ENCODE data around the gene S100A10.

S100A10 gene

GRCh38 chr1:152024223-152024622 lies 30.6 kb upstream of the S100A10 start:
- no peaks in the 10 kb centered on the region for H4K20me1 ChIP-seq (ENCODE audit: low read depth, low read length)
- no peaks in the 10 kb centered on the region for H3K9me3 ChIP-seq (ENCODE audit: insufficient read depth, low read length)
- no peak overlapping the region for H3K9ac ChIP-seq (ENCODE audit: low read length)
- H3K79me2 ChIP-seq (ENCODE audit: insufficient read depth, low read length), result no peaks in the 10 kb centered on the region
- no peak overlapping the region for H3K4me3 ChIP-seq (ENCODE audit: insufficient read depth, low read length, poor library complexity, severe bottlenecking)
- TF ChIP-seq EZH2phosphoT487 (conservative IDR thresholded peaks at IDR 0.05; ENCODE audit: low read length), result no peak
- no peak for TF ChIP-seq CTCF (IDR thresholded peaks at IDR 0.05; ENCODE audit: insufficient read depth, low read length, poor library complexity, severe bottlenecking)
- no peaks in the 10 kb centered on the region for H3K9me2 ChIP-seq (replicated peaks; ENCODE audit: insufficient read depth, low read length)
- H2AFZ ChIP-seq (ENCODE audit: low read depth, low read length, severe bottlenecking), result no peak overlapping the region
- H3K27me3 ChIP-seq (ENCODE audit: low read length), result no peaks in the 10 kb centered on the region
- no peak overlapping the region for H3K27ac ChIP-seq (ENCODE audit: low read depth, low read length)
- no peaks in the 10 kb centered on the region for H3F3A ChIP-seq (ENCODE audit: insufficient read depth)
- no peaks in the 10 kb centered on the region for H3K36me3 ChIP-seq (ENCODE audit: low read length)
- no peak overlapping the region for H3K4me2 ChIP-seq (ENCODE audit: low read depth, low read length, poor library complexity, severe bottlenecking)

- H4K20me1 ChIP-seq (ENCODE audit: low read depth, low read length), result no peaks in the 10 kb centered on the region
- no peak overlapping the region for H3K4me3 ChIP-seq (ENCODE audit: insufficient read depth, low read length, poor library complexity, severe bottlenecking)
- no peak overlapping the region for H3K27ac ChIP-seq (ENCODE audit: low read depth, low read length)
- no peaks in the 10 kb centered on the region for H3F3A ChIP-seq (ENCODE audit: insufficient read depth)
- no peaks in the 10 kb centered on the region for H3K9me2 ChIP-seq (replicated peaks; ENCODE audit: insufficient read depth, low read length)
- no peak overlapping the region for H3K9ac ChIP-seq (ENCODE audit: low read length)
- no peak overlapping the region for H2AFZ ChIP-seq (ENCODE audit: low read depth, low read length, severe bottlenecking)
- no peaks in the 10 kb centered on the region for H3K27me3 ChIP-seq (ENCODE audit: low read length)
- no peaks in the 10 kb centered on the region for H3K9me3 ChIP-seq (ENCODE audit: insufficient read depth, low read length)
- no peaks in the 10 kb centered on the region for H3K36me3 ChIP-seq (ENCODE audit: low read length)
- no peak overlapping the region for H3K4me2 ChIP-seq (ENCODE audit: low read depth, low read length, poor library complexity, severe bottlenecking)
- no peaks in the 10 kb centered on the region for H3K79me2 ChIP-seq (ENCODE audit: insufficient read depth, low read length)
- TF ChIP-seq CTCF (IDR thresholded peaks at IDR 0.05; ENCODE audit: insufficient read depth, low read length, poor library complexity, severe bottlenecking) (no peak), EZH2phosphoT487 (conservative IDR thresholded peaks at IDR 0.05; ENCODE audit: low read length) (no peak)
Measured at GRCh38 chr1:152023221-152023620, 29.6 kb upstream of the S100A10 start.

- Histone ChIP-seq H3K79me2 (ENCODE audit: insufficient read depth, low read length) (no peaks in the 10 kb centered on the region), H3K4me3 (ENCODE audit: insufficient read depth, low read length, poor library complexity, severe bottlenecking) (no peak overlapping the region), H3K27ac (ENCODE audit: low read depth, low read length) (no peak overlapping the region), H3K4me2 (ENCODE audit: low read depth, low read length, poor library complexity, severe bottlenecking) (no peak overlapping the region), H2AFZ (ENCODE audit: low read depth, low read length, severe bottlenecking) (no peak overlapping the region), H4K20me1 (ENCODE audit: low read depth, low read length) (no peaks in the 10 kb centered on the region), H3K36me3 (ENCODE audit: low read length) (no peaks in the 10 kb centered on the region), H3K9ac (ENCODE audit: low read length) (no peak overlapping the region), H3K9me2 (replicated peaks; ENCODE audit: insufficient read depth, low read length) (no peaks in the 10 kb centered on the region), H3F3A (ENCODE audit: insufficient read depth) (no peaks in the 10 kb centered on the region), H3K27me3 (ENCODE audit: low read length) (no peaks in the 10 kb centered on the region), H3K9me3 (ENCODE audit: insufficient read depth, low read length) (no peaks in the 10 kb centered on the region)
- TF ChIP-seq CTCF (IDR thresholded peaks at IDR 0.05; ENCODE audit: insufficient read depth, low read length, poor library complexity, severe bottlenecking), result no peak
Measured at GRCh38 chr1:152022474-152022873, 28.8 kb upstream of the S100A10 start.

- Histone ChIP-seq H4K20me1 (ENCODE audit: low read depth, low read length) (no peaks in the 10 kb centered on the region), H3K79me2 (ENCODE audit: insufficient read depth, low read length) (no peaks in the 10 kb centered on the region), H3K4me2 (ENCODE audit: low read depth, low read length, poor library complexity, severe bottlenecking) (no peak overlapping the region), H3K27me3 (ENCODE audit: low read length) (no peaks in the 10 kb centered on the region), H3K9ac (ENCODE audit: low read length) (no peak overlapping the region), H3K4me3 (ENCODE audit: insufficient read depth, low read length, poor library complexity, severe bottlenecking) (no peak overlapping the region), H2AFZ (ENCODE audit: low read depth, low read length, severe bottlenecking) (no peak overlapping the region), H3K9me3 (ENCODE audit: insufficient read depth, low read length) (no peaks in the 10 kb centered on the region), H3K9me2 (replicated peaks; ENCODE audit: insufficient read depth, low read length) (no peaks in the 10 kb centered on the region), H3K27ac (ENCODE audit: low read depth, low read length) (no peak overlapping the region), H3K36me3 (ENCODE audit: low read length) (no peaks in the 10 kb centered on the region), H3F3A (ENCODE audit: insufficient read depth) (no peaks in the 10 kb centered on the region)
- TF ChIP-seq EZH2phosphoT487 (conservative IDR thresholded peaks at IDR 0.05; ENCODE audit: low read length) (no peak), CTCF (IDR thresholded peaks at IDR 0.05; ENCODE audit: insufficient read depth, low read length, poor library complexity, severe bottlenecking) (no peak)
Measured at GRCh38 chr1:152021569-152021968, 27.9 kb upstream of the S100A10 start.
